B cell (primary cell): Measurements from ENCODE around the gene FSTL3. TPM values are rescaled to one million over a fixed set of nuclear protein-coding genes. Genes with fewer than 3 reads are reported as not detected.
A peak's percentile ranks its signal among the peaks of the same experiment; 100 is the strongest.

ENCODE experiments used
- ATAC-seq: fragments of 200-7000 bp; cut with Tn5 transposase; one replicate; pipeline ENCODE4 v1.10.0; 2021; ENCODE audit warnings: low read depth, mild to moderate bottlenecking, moderate number of reproducible peaks, moderate library complexity
- CTCF ChIA-PET: fragments of 350-600 bp; sonication (Branson Sonifier 250); formaldehyde crosslinking; loops from one replicate; lab custom pipeline; 2021; ENCODE audit warnings: antibody characterized with exemption, inconsistent platforms; lab: Charles Lee
- POLR2A ChIA-PET: fragments of 350-600 bp; sonication (Branson Sonifier 250); formaldehyde crosslinking; loops from one replicate; lab custom pipeline; 2021; ENCODE audit warnings: antibody characterized with exemption; lab: Charles Lee
- DNase-seq: peaks from one replicate; pipeline ENCODE4 v3.0.0; 2013
- H2AFZ ChIP-seq: 2 replicates; pipeline ENCODE4 v1.6.1; 2012; ENCODE audit warnings: mild to moderate bottlenecking, low read depth, low read length; ENCODE audit not compliant: insufficient read depth, poor library complexity, severe bottlenecking
- H3K27ac ChIP-seq, 2 donors: 1 replicate in 1 of 2; 2 replicates in 1 of 2; pipeline ENCODE4 v1.5.1; 2012 to 2013; ENCODE audit warnings: low read length in 2 of 2, mild to moderate bottlenecking in 2 of 2, moderate library complexity in 1 of 2
- H3K27me3 ChIP-seq, 4 experiments: fragments of 200-600 bp in 1 of 4; sonication (generic) in 1 of 4; replicated peaks in 1 of 4; 1 replicate in 2 of 4; 2 replicates in 2 of 4; pipeline versions ENCODE4 v1.6.1 to v1.7.0; 2013 to 2016; ENCODE audit warnings: low read length in 3 of 4, mild to moderate bottlenecking in 2 of 4, mixed read lengths in 1 of 4, moderate library complexity in 1 of 4; ENCODE audit not compliant: insufficient read depth in 4 of 4, control insufficient read depth in 3 of 4; ENCODE audit errors: control extremely low read depth in 1 of 4
- H3K36me3 ChIP-seq, 2 experiments: replicated peaks in 1 of 2; 1 replicate in 1 of 2; 2 replicates in 1 of 2; pipeline versions ENCODE4 v1.6.1 to v1.7.1; 2013; ENCODE audit warnings: low read length in 1 of 2; ENCODE audit not compliant: insufficient read depth in 2 of 2, control insufficient read depth in 1 of 2; ENCODE audit errors: control extremely low read depth in 1 of 2, extremely low read depth in 1 of 2
- H3K4me1 ChIP-seq, 2 donors: fragments of 200-600 bp in 1 of 2; sonication (generic) in 1 of 2; 1 replicate in 1 of 2; 2 replicates in 1 of 2; pipeline versions ENCODE4 v1.5.1 to v1.6.1; 2013 to 2017; ENCODE audit warnings: low read length in 2 of 2; ENCODE audit not compliant: control insufficient read depth in 2 of 2, insufficient read depth in 2 of 2
- H3K4me2 ChIP-seq: replicated peaks from 2 replicates; pipeline ENCODE3; 2012; ENCODE audit warnings: mild to moderate bottlenecking, low read depth, low read length; ENCODE audit not compliant: poor library complexity, severe bottlenecking
- H3K4me3 ChIP-seq, 5 experiments: fragments of 200-600 bp in 1 of 5; sonication (generic) in 1 of 5; 1 replicate in 3 of 5; 2 replicates in 2 of 5; pipeline versions ENCODE4 v1.5.1 to v1.7.0; 2011 to 2016; ENCODE audit warnings: low read length in 4 of 5, mild to moderate bottlenecking in 4 of 5, low read depth in 2 of 5, control low read depth in 1 of 5, moderate library complexity in 1 of 5; ENCODE audit not compliant: insufficient read depth in 1 of 5; ENCODE audit errors: control extremely low read depth in 1 of 5, extremely low read depth in 1 of 5
- H3K79me2 ChIP-seq: fragments of 200-600 bp; sonication (generic); one replicate; pipeline ENCODE4 v1.6.0; 2016; ENCODE audit warnings: low read length; ENCODE audit not compliant: control insufficient read depth, insufficient read depth
- H3K9ac ChIP-seq: fragments of 200-600 bp; sonication (generic); 2 replicates; pipeline ENCODE4 v1.6.1; 2017; ENCODE audit warnings: mild to moderate bottlenecking, low read length, moderate library complexity
- H3K9me3 ChIP-seq, 3 donors: one replicate each; pipeline versions ENCODE4 v1.6.1 to v1.7.1; 2013; ENCODE audit warnings: low read length in 2 of 3; ENCODE audit not compliant: control insufficient read depth in 2 of 3, insufficient read depth in 1 of 3; ENCODE audit errors: control extremely low read depth in 1 of 3
- H4K20me1 ChIP-seq: 2 replicates; pipeline ENCODE4 v1.6.0; 2012; ENCODE audit warnings: mild to moderate bottlenecking, low read length; ENCODE audit not compliant: insufficient read depth, control insufficient read depth, poor library complexity, severe bottlenecking
- H3K27ac Mint-ChIP-seq: one replicate; pipeline ENCODE4 v1.8.0; 2021; ENCODE audit warnings: mixed read lengths
- H3K27me3 Mint-ChIP-seq: one replicate; pipeline ENCODE4 v1.8.0; 2021; ENCODE audit warnings: mixed read lengths
- H3K4me1 Mint-ChIP-seq: one replicate; pipeline ENCODE4 v1.8.0; 2021; ENCODE audit warnings: mixed read lengths
- H3K4me3 Mint-ChIP-seq: one replicate; pipeline ENCODE4 v1.8.0; 2021; ENCODE audit warnings: mixed read lengths
- H3K9me3 Mint-ChIP-seq: one replicate; pipeline ENCODE4 v1.8.0; 2022; ENCODE audit warnings: mixed read lengths; ENCODE audit not compliant: insufficient read depth
- EZH2 ChIP-seq: IDR thresholded peaks from 2 replicates; pipeline ENCODE4 v1.6.1; 2012; ENCODE audit warnings: borderline replicate concordance, low read depth, mild to moderate bottlenecking, moderate library complexity, low read length; ENCODE audit not compliant: insufficient read depth, poor library complexity, severe bottlenecking
- WGBS: methylation state at CpG from one replicate; pipeline ENCODE4 v1.1.5; 2013; ENCODE audit warnings: missing lambda C conversion rate; ENCODE audit not compliant: insufficient coverage; 5-methylcytosine and 5-hydroxymethylcytosine counted together
- intact Hi-C: fragments of 100-400 bp; cut with micrococcal nuclease; formaldehyde crosslinking; loops from one replicate; pipeline ENCODE4 v1.10.0; 2022
- polyA plus RNA-seq: library from polyadenylated mRNA; depleted of rRNA; stranded (reverse); fragments of >200 nt; gene quantifications from 2 replicates; pipeline ENCODE4 v1.2.3, GENCODE V29; 2012
- total RNA-seq, 2 donors: library from RNA; stranded (reverse); fragments of 120-200 nt in 1 of 2; gene quantifications; 1 replicate in 1 of 2; 2 replicates in 1 of 2; pipeline versions ENCODE4 v1.2.3 to v1.2.4, GENCODE V29; 2013 to 2022
- TF ChIP-seq, protein P1 (sequence below): fragments of 200-600 bp; IDR thresholded peaks from one replicate; pipeline ENCODE4 v1.8.0; 2022; ENCODE audit warnings: antibody characterized with exemption, mild to moderate bottlenecking

The FSTL3 gene
- total and polyA plus RNA-seq, 2 donors (not counting 1 experiment from before 2014, with no cell fraction given): 2.6 to 5.8 TPM

DNA sequence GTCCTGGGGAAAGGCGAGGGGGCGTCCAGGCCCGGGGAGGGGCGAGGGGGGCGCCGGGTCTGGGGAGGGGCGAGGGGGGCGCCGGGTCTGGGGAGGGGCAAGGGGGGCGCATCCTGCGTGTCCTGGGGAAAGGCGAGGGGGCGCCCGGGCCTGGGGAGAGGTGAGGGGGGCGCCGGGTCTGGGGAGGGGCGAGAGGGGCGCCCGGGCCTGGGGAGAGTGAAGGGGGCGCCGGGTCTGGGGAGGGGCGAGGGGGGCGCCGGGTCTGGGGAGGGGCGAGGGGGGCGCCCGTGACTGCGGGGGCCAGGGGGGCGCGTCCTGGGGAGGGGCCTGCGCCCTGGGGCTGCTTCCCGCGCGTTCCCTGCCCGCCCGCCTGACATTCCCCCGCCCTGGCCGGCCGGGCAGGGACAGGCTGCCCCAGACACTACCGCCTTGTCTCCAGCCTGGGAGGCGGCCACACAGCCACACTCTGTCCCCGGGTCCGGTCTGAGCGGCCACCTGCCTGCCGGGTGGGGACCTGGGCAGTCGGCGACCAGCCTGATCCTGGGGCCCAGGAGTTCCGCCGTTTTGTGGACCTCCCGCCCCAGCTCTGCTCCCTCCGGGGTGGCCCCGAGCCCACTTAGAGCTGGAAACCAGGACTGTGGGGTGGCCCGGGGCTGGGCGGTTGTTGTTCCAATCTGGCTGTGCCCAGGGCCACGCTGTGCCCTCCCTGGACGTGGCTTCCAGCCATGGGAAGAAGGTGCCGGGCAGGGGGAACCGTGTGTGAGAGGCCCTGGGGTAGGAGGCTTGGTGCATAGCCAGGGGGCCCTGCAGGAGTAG is 44.4 kb downstream of the FSTL3 start:
- no peak for ATAC-seq

More for the DNA sequence above, 44.4 kb downstream of the FSTL3 start:
- peaks cover 15% of the 10 kb centered on the region for H3K27me3 Mint-ChIP-seq
- 30% methylated on average over 35 of the region's 58 CpGs for WGBS
- peaks cover 11% of the 10 kb centered on the region for H3K4me1 Mint-ChIP-seq
- POLR2A ChIA-PET: no interaction called here
- no peaks in the 10 kb centered on the region for H3K36me3 ChIP-seq
- peaks cover 14 to 22% of the 10 kb centered on the region in 2 donors for H3K4me1 ChIP-seq
- no peak overlapping the region for H3K4me3 ChIP-seq
- no peaks in the 10 kb centered on the region for H3K79me2 ChIP-seq
- H3K4me3 Mint-ChIP-seq: no peak overlapping the region
- CTCF ChIA-PET: no interaction called here
- peaks cover 3% of the 10 kb centered on the region for H3K9me3 Mint-ChIP-seq
- H3K9me3 ChIP-seq: peaks cover 0 to 18% (median 0%) of the 10 kb centered on the region in 3 donors
- H2AFZ ChIP-seq: no peak overlapping the region
- H4K20me1 ChIP-seq: no peaks in the 10 kb centered on the region
- H3K27ac Mint-ChIP-seq: peak overlapping the region; percentile 26
- intact Hi-C loops: no loop called here
- no peak overlapping the region for H3K9ac ChIP-seq
- H3K4me2 ChIP-seq: no peak overlapping the region
- H3K27me3 ChIP-seq: peaks cover 0 to 37% (median 7%) of the 10 kb centered on the region in 4 experiments
- DNase-seq: no peak
- TF ChIP-seq, protein P1, sequence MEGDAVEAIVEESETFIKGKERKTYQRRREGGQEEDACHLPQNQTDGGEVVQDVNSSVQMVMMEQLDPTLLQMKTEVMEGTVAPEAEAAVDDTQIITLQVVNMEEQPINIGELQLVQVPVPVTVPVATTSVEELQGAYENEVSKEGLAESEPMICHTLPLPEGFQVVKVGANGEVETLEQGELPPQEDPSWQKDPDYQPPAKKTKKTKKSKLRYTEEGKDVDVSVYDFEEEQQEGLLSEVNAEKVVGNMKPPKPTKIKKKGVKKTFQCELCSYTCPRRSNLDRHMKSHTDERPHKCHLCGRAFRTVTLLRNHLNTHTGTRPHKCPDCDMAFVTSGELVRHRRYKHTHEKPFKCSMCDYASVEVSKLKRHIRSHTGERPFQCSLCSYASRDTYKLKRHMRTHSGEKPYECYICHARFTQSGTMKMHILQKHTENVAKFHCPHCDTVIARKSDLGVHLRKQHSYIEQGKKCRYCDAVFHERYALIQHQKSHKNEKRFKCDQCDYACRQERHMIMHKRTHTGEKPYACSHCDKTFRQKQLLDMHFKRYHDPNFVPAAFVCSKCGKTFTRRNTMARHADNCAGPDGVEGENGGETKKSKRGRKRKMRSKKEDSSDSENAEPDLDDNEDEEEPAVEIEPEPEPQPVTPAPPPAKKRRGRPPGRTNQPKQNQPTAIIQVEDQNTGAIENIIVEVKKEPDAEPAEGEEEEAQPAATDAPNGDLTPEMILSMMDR: no peak
- no peak for TF ChIP-seq EZH2
- no peak overlapping the region for H3K27ac ChIP-seq
